PFSK-1 (cell line): ENCODE results near the gene LRRC23.

Source experiments
- FOXP2 ChIP-seq: optimal IDR thresholded peaks from 2 replicates; pipeline ENCODE3; 2011; ENCODE audit warnings: borderline replicate concordance, control low read depth, inconsistent platforms; ENCODE audit not compliant: insufficient read depth; ENCODE audit errors: extremely low read length, extremely low read depth
- POLR2AphosphoS5 ChIP-seq: IDR thresholded peaks from 2 replicates; pipeline ENCODE4 v1.6.1; 2012; ENCODE audit warnings: low read depth, mild to moderate bottlenecking, control low read depth, low read length, moderate library complexity
- SIN3A ChIP-seq: IDR thresholded peaks from 2 replicates; pipeline ENCODE4 v1.6.1; 2012; ENCODE audit warnings: mild to moderate bottlenecking, low read length, moderate library complexity, borderline replicate concordance; ENCODE audit not compliant: insufficient read depth
- TAF1 ChIP-seq: IDR thresholded peaks from 2 replicates; pipeline ENCODE4 v1.6.1; 2012; ENCODE audit warnings: low read length, control low read depth, borderline replicate concordance; ENCODE audit not compliant: insufficient read depth
- TF ChIP-seq, protein P1 (sequence below), 2 experiments: IDR thresholded peaks; 2 replicates each; pipeline versions ENCODE4 v1.6.1 to v1.8.0; 2011 to 2012; ENCODE audit warnings: low read depth in 2 of 2, low read length in 2 of 2, control low read depth in 1 of 2, inconsistent platforms in 1 of 2, mild to moderate bottlenecking in 1 of 2, moderate library complexity in 1 of 2; ENCODE audit not compliant: insufficient read depth in 1 of 2

LRRC23 gene

DNA sequence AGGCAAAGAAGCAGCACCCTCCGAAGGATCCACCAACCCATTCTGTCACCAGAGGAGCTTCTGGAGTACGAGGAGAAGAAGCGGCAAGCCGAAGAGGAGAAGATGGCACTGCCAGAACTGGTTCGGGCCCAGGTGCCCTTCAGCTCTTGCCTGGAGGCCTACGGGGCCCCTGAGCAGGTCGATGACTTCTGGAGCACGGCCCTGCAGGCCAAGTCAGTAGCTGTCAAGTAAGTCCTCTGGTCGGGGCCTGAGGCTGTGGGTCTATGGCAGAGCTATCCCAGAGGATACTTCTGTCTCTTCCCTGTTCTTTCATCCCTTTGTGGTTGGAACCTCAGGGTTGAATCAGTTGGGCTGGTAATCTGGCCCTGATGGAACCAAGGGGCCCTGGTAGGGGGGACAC lies 43.2 kb upstream of the LRRC23 start:
- TF ChIP-seq SIN3A (no peak), FOXP2 (no peak), TAF1 (no peak), POLR2AphosphoS5 (no peak)
- TF ChIP-seq, protein P1, sequence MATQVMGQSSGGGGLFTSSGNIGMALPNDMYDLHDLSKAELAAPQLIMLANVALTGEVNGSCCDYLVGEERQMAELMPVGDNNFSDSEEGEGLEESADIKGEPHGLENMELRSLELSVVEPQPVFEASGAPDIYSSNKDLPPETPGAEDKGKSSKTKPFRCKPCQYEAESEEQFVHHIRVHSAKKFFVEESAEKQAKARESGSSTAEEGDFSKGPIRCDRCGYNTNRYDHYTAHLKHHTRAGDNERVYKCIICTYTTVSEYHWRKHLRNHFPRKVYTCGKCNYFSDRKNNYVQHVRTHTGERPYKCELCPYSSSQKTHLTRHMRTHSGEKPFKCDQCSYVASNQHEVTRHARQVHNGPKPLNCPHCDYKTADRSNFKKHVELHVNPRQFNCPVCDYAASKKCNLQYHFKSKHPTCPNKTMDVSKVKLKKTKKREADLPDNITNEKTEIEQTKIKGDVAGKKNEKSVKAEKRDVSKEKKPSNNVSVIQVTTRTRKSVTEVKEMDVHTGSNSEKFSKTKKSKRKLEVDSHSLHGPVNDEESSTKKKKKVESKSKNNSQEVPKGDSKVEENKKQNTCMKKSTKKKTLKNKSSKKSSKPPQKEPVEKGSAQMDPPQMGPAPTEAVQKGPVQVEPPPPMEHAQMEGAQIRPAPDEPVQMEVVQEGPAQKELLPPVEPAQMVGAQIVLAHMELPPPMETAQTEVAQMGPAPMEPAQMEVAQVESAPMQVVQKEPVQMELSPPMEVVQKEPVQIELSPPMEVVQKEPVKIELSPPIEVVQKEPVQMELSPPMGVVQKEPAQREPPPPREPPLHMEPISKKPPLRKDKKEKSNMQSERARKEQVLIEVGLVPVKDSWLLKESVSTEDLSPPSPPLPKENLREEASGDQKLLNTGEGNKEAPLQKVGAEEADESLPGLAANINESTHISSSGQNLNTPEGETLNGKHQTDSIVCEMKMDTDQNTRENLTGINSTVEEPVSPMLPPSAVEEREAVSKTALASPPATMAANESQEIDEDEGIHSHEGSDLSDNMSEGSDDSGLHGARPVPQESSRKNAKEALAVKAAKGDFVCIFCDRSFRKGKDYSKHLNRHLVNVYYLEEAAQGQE (IDR thresholded peaks at IDR 0.05; ENCODE audit: insufficient read depth in 1 of 2, low read depth in 2 of 2, low read length in 2 of 2): no peak

DNA sequence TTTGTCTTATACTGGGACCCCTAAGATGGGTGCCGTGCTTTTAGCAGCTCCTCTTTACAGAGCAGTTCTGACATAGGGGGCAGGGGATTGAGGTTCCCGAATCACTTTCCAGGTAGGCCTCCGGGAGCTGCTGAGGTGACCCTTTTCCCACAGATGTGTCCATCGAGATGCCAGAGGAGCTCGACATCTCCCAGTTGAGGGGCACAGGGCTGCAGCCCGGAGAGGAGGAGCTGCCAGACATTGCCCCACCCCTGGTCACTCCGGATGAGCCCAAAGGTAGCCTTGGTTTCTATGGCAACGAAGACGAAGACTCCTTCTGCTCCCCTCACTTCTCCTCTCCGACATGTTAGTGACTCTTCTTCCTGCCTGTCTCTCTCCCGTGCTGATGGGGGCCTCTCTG lies 41.6 kb upstream of the LRRC23 start:
- TF ChIP-seq POLR2AphosphoS5 (no peak), FOXP2 (no peak), SIN3A (no peak), TAF1 (no peak)
- TF ChIP-seq, protein P1 (IDR thresholded peaks at IDR 0.05; ENCODE audit: insufficient read depth in 1 of 2, low read depth in 2 of 2, low read length in 2 of 2): no peak

DNA sequence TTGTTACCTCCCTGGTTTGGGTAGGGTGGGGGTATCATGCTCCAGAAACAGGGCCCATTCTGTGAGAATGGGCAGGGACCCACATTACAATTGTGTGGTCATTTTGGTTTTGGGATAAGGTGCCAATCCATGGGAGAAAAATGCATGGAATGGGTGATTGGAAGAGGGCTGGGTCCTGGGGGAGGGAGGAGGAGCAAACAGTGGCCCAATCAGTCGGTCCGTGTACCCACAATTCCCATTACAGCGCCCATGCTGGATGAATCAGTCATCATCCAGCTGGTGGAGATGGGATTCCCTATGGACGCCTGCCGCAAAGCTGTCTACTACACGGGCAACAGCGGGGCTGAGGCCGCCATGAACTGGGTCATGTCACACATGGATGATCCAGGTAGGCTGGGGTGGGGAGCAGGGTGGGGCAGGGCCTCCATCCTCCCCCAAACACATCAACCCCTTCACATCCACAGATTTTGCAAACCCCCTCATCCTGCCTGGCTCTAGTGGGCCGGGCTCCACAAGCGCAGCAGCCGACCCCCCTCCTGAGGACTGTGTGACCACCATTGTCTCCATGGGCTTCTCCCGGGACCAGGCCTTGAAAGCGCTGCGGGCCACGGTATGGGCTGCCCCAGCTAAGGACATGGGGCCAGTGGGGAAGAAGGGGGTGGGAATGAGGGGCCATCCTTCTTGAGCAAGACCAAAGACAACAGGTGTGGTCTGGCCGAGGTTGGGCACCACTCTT lies 40.9 kb upstream of the LRRC23 start:
- TF ChIP-seq TAF1: no peak
- no peak for TF ChIP-seq FOXP2
- no peak for TF ChIP-seq POLR2AphosphoS5
- no peak for TF ChIP-seq SIN3A
- TF ChIP-seq, protein P1 (IDR thresholded peaks at IDR 0.05; ENCODE audit: insufficient read depth in 1 of 2, low read depth in 2 of 2, low read length in 2 of 2): no peak

DNA sequence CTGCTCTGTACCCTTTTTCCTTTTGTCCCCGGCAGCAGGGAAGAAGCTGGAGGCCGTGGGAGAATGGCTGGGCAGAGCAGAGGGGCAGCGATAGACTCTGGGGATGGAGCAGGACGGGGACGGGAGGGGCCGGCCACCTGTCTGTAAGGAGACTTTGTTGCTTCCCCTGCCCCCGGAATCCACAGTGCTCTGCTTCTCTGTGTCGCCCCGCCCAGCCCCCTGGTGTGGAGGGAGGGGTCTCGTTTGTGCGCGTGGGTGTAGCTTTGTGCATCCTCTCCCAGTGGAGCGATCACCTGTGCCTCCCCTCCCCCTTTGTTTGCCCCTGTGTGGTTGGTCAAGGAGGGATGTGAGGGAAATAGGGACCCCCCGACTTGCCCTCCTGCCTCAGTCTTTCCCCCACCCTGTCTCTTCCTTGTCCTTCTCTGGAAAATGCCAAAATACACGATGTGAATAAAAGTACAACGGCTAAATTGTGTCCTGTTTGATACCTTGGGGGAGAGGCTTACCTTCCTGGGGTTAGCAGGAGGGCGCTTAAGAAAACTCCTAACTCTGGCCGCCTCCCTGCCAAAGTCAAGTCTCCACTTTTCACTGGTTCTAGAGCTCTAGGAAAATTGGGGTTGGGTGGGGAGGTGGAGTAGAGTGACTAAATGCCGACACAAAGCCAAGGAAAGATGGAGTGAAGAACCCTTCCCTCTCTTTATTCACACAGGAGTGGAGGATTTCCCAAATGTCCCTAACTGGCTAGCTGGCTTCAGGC lies 38.3 kb upstream of the LRRC23 start:
- no peak for TF ChIP-seq FOXP2

DNA sequence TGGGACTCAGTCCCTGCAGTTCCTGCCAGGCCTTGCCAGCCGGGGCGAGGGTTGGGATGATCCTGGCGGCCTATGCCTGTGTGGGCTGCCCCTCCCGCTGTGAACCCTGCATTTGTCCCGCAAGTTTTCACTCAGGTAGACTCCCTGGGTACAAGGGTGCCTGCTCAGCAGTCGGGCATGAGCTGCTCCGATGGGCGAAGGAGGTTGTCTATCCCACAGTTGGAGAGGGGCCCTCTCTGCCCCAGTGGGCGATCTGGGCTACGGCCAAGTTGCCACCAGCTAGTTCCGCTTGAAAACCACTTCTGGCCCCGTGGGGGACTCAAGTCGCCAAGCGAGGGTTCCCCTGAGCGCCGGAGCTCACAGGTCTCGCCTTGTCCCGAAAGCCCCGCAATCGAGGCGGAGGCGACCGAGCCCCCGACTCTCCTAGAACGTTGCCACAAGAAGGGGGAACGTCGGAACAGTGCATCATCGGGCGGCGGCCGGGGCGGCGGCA lies 37.7 kb upstream of the LRRC23 start:
- TF ChIP-seq TAF1 (no peak), FOXP2 (no peak), POLR2AphosphoS5 (no peak)
- TF ChIP-seq, protein P1 (IDR thresholded peaks at IDR 0.05; ENCODE audit: insufficient read depth in 1 of 2, low read depth in 2 of 2, low read length in 2 of 2): no peak
